HuH-7 (cell line): Measurements from ENCODE around the gene TMPRSS11F.

Source experiments
- DNase-seq: peaks from one replicate; pipeline ENCODE4 v3.0.0; 2011; ENCODE audit warnings: low spot score

The TMPRSS11F gene

GRCh38 chr4:68077737-68078136, 51.9 kb downstream of the TMPRSS11F start:
- no peak for DNase-seq

- DNase-seq = no peak
Measured at GRCh38 chr4:68077301-68077700, 52.4 kb downstream of the TMPRSS11F start.

- DNase-seq = no peak
Measured at GRCh38 chr4:68076194-68076593, 53.5 kb downstream of the TMPRSS11F start.

GRCh38 chr4:68074397-68074796, 55.3 kb downstream of the TMPRSS11F start:
- DNase-seq = no peak

- no peak for DNase-seq
Measured at GRCh38 chr4:68070302-68070701, 59.4 kb downstream of the TMPRSS11F start.

- DNase-seq = no peak
Measured at GRCh38 chr4:68062501-68062900, 67.2 kb downstream of the TMPRSS11F start.

GRCh38 chr4:68038272-68038671, 91.4 kb downstream of the TMPRSS11F start:
- no peak for DNase-seq

GRCh38 chr4:68021185-68021584, 108.5 kb downstream of the TMPRSS11F start:
- DNase-seq = no peak

GRCh38 chr4:68011684-68012083, 118.0 kb downstream of the TMPRSS11F start:
- DNase-seq = no peak
